ENCODE results near the gene DNAH17. TPM values are rescaled to one million over a fixed set of nuclear protein-coding genes. Genes with fewer than 3 reads are reported as not detected.

The DNAH17 gene
- total and polyA plus RNA-seq, 2 of the 13 experiments (the other 11 are each of a cell fraction or from before 2014, with no cell fraction given): 0.86 to 1.6 TPM

GRCh38 chr17:78374189-78374588, 203.0 kb downstream of the DNAH17 start:
- intact Hi-C loops (cut with micrococcal nuclease; ENCODE audit: unreplicated experiment): loop anchor here (2.0 to 10.0 kb wide), 2 partner anchors 13 to 59 kb away; partner anchors contain the start of gene SOCS3
- Histone ChIP-seq H3K9ac (ENCODE audit: insufficient read depth, low read depth, low read length) (no peak overlapping the region), H4K20me1 (ENCODE audit: insufficient read depth, low read length) (no peaks in the 10 kb centered on the region), H2AFZ (ENCODE audit: low read length) (no peak overlapping the region), H3K27ac (ENCODE audit: extremely low read length, insufficient read depth, low read length) (no peak overlapping the region), H3K4me3 (replicated peaks in 1 of 3; ENCODE audit: insufficient read depth in 1 of 3, low read depth in 2 of 3, low read length in 3 of 3) (no peak overlapping the region), H3K4me1 (ENCODE audit: insufficient read depth, low read length) (peaks cover 56% of the 10 kb centered on the region), H3K9me3 (ENCODE audit: low read length) (no peaks in the 10 kb centered on the region), H3K79me2 (ENCODE audit: insufficient read depth, low read length) (peaks cover 5% of the 10 kb centered on the region), H3K36me3 (replicated peaks in 1 of 2; ENCODE audit: control insufficient read depth in 1 of 2, insufficient read depth in 2 of 2, low read length in 2 of 2) (no peaks in the 10 kb centered on the region), H3K27me3 (ENCODE audit: control insufficient read depth in 1 of 2, insufficient read depth in 2 of 2, low read length in 2 of 2) (peaks cover 2 to 24% of the 10 kb centered on the region in 2 experiments; a peak in 2 of 5 replicates), H3K4me2 (ENCODE audit: low read depth, low read length) (no peak overlapping the region)
- no peak for TF ChIP-seq RBM22 (optimal IDR thresholded peaks at IDR 0.05; ENCODE audit: low read length)
- TF ChIP-seq YEATS2 (CRISPR knock-in tag; IDR thresholded peaks at IDR 0.05; ENCODE audit: borderline replicate concordance): no peak
- no peak for TF ChIP-seq CENPX (CRISPR knock-in tag; IDR thresholded peaks at IDR 0.05)
- no peak for TF ChIP-seq HNRNPH1 (optimal IDR thresholded peaks at IDR 0.05; ENCODE audit: low read depth, low read length)
- TF ChIP-seq KDM3A (CRISPR knock-in tag; IDR thresholded peaks at IDR 0.05; ENCODE audit: low read depth): no peak
- no peak for TF ChIP-seq RBFOX2 (IDR thresholded peaks at IDR 0.05; ENCODE audit: low read depth, low read length)
- TF ChIP-seq ZNF547 (CRISPR knock-in tag; IDR thresholded peaks at IDR 0.05): no peak
- TF ChIP-seq MAFK (conservative IDR thresholded peaks at IDR 0.05 in 1 of 2, IDR thresholded peaks at IDR 0.05 in 1 of 2; ENCODE audit: low read length in 2 of 2): 0 out of 4 replicates have a peak, but pooled peaks of 1 of the 2 experiments have one; percentile 3
- TF ChIP-seq ZNF605 (CRISPR knock-in tag; IDR thresholded peaks at IDR 0.05): no peak
- no TSS peak for BruUV-seq (replicated peaks)
- ATAC-seq (no peak), FAIRE-seq (no peak), DNase-seq (ENCODE audit: low spot score) (no peak)
- in situ Hi-C loops (cut with HindIII; ENCODE audit: extremely low pct_ligation_motif_present, low pct_unique_long_range_greater_than_20kb): no loop called here
- WGBS (ENCODE audit: low lambda C conversion rate): 75% methylated on average over 6 of the region's 6 CpGs
- ChIA-PET POLR2A (interaction anchor here (1.1 to 2.2 kb wide), 4 partner anchors 10 to 48 kb away, joined by 3 to 13 read pairs (median 8); no protein-coding TSS in a partner anchor), CTCF (ENCODE audit: low intra/inter-chr PET ratio, low total read pairs) (no interaction called here)

Small RNA genes within 50 kb of the gene (small RNA-seq; reads per million reads assigned to genes)
- gene RF00415 (ENCODE audit: insufficient read depth in 2 of 3, insufficient read length in 3 of 3, low read depth in 2 of 3, low replicate concordance in 1 of 3) (0 reads per million in 3 experiments), gene RN7SL454P (ENCODE audit: insufficient read depth in 2 of 3, insufficient read length in 3 of 3, low read depth in 2 of 3, low replicate concordance in 1 of 3) (0 reads per million in 3 experiments)

Other genes starting within 250 kb of the DNAH17 start
- gene SOCS3, start 217.3 kb downstream of the DNAH17 start, total RNA-seq (2016; rRNA removed; fragmentation: Illumina TruSeq; extraction: Trizol): 0.66 and 0.77 TPM in 2 replicates
- gene SOCS3, start 217.3 kb downstream of the DNAH17 start, polyA plus RNA-seq (2011; rRNA removed): 2.4 and 3.2 TPM in 2 replicates
- gene PGS1, start 198.7 kb downstream of the DNAH17 start, total RNA-seq (2016; rRNA removed; fragmentation: Illumina TruSeq; extraction: Trizol): 18.8 and 25.9 TPM in 2 replicates
- 31.5 and 42.3 TPM in 2 replicates for gene PGS1, start 198.7 kb downstream of the DNAH17 start, polyA plus RNA-seq (2011; rRNA removed)
- gene CYTH1, start 204.9 kb upstream of the DNAH17 start, total RNA-seq (2016; rRNA removed; fragmentation: Illumina TruSeq; extraction: Trizol): 20.1 and 21.3 TPM in 2 replicates
- gene CYTH1, start 204.9 kb upstream of the DNAH17 start, polyA plus RNA-seq (2011; rRNA removed): 48.9 and 66.5 TPM in 2 replicates

Data from HepG2 (cell line).